NCI-H524 treated with DMSO at 0.1 percent for 48 hours (cell line): Measurements from ENCODE around the gene ONECUT3.

ENCODE experiments used
- DNase-seq: peaks from one replicate; lab custom pipeline; 2025; lab: John Stamatoyannopoulos, UW

ONECUT3 gene

GRCh38 chr19:1768248-1768647, 14.9 kb downstream of the ONECUT3 start:
- DNase-seq = no peak

- no peak for DNase-seq
Measured at GRCh38 chr19:1768918-1769644, 15.8 kb downstream of the ONECUT3 start.

DNA sequence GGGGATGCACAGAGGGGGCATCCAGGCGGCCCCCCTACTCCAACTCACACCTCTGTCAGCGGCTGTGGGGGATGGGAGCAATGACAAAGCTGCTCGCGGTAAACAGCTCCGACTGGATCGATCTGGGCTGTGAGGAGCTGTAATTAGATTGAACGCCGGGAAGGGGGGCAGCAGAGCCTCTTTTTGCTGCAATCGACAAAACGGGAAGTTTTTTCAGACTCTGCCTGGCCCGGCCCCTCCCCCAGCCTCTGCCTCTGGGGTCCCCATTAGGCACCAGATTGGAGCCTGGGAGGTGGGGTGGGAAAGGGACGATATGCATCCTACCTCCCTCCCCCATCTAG, 16.3 kb downstream of the ONECUT3 start:
- DNase-seq = no peak

DNA sequence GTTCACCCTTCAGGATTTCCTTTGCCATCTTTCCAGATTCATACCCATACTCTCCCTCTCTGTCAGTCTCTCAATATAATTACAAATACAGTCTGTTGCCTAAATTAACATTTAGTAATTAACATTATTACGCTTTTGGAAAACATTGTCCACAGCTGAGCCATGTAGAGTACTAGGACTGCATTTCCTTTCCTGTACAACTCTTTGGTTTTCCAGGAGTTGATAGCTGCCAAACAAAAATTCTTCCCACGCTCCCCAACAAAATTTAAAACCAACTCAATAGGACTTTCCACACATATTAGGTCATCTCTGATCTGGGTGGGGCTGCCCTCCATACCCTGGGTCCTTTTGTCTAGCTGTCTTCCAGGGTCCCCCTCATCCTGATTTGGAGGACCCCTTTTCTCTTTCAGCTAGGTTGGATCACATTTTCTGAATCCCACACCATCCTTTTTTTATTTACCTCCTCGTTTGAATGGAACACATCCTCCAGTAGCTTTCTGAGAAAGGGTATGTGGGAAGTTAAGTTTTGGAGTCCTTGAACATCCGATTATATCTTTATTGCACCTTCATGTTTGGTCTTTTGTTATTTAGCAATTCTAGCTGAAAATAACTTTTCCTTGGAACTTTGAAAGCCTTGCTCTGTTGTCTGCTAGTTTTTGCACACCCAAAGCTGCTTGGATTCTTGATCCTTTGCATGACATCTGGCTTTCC, 17.7 kb downstream of the ONECUT3 start:
- DNase-seq = no peak

- DNase-seq = no peak
Measured at GRCh38 chr19:1773184-1773583, 19.9 kb downstream of the ONECUT3 start.

- no peak for DNase-seq
Measured at GRCh38 chr19:1774989-1775772, 21.9 kb downstream of the ONECUT3 start.

DNA sequence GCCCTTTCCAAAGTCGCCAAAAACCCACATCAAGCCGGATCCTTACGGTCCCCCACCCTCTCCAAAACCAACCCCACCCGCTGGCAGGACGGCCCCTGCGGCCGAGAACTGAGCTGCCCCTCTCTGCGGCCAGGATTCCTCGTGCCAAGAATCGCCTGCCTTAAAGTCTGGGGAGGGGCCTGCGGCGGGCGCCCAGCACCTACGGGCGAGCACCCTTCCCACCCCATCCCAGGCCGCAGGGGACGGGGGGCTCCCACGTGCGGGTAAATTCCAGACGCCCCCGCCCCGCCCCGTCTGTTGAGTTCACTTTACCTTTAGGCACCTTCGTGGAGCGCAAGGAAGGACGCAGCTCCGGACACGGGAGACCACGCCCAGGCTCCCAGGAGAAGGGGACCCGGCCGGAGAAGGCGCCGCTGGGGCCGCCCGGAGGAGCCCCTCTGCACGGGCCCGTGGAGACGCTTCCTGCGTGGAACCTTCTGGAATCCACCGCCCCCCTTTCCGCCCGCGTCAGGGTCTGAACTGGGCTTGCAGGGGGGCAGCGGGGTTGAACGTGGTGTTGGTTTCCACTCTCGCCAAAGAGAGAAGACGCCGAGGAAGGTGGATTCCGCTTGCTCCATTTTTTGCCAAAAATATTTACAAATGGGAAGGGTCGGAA, 22.8 kb downstream of the ONECUT3 start:
- no peak for DNase-seq

DNA sequence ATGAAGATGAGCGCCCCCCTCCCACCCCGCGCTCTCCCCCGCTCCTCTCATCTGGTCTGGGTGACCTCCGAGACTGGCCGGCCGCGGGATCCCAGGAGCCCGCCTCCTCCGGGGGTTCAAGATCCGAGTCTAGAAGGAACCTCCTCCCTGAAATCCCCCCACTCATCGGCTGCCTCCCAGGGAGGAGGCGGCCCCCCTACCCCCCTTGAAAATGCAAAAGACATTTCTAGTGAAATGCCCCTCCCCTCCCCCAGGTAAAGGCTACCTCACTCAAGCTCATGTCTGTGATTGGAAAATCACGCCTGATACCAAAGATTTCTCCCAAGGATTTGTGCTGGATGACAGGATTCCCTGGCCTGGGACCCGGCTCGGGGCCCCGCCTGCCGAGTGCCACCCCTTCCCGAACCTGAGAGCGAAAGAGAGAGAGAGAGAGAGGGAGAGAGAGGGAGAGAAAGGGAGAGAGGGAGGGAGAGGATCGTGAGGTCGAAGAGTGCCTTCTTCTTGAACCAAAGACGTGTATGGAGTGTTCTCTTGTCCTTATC, 23.4 kb downstream of the ONECUT3 start:
- no peak for DNase-seq

DNA sequence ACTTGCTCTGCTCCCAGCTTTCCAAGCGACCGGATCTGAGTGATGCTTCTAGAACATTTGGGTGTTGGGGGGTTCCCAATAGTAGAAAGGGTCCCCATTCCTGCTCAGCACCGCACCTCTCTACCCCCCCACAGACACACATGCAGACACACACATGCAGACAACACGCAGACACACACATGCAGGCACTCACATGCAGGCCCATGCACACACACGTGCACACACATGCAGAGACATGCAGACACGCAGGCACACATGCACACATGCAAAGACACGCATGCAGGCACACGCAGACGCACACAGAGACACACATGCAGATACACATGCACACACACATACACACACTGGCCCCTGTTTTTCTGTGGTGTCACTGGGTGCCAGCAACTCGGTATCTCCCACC, 23.8 kb downstream of the ONECUT3 start:
- DNase-seq = no peak

DNA sequence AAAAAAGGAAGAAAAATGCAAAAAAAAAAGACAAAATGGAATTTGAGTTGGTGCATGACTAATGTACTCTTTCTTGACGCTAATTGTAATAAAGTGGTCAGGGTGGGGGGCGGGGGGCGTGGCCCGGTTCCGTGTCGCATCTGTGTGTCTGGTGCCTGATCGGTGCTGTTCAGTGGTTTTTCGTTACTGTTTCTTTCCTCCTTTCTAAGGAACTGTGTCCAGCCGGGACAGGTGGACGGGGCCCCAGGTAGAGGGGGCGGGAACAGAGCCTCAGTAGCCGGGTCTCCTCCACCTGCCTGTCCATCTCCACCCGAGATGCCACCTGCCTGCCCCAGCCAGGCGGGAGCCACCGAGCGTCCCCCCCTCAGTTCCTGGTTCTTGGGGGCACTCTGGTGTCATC, 26.3 kb downstream of the ONECUT3 start:
- DNase-seq = no peak

DNA sequence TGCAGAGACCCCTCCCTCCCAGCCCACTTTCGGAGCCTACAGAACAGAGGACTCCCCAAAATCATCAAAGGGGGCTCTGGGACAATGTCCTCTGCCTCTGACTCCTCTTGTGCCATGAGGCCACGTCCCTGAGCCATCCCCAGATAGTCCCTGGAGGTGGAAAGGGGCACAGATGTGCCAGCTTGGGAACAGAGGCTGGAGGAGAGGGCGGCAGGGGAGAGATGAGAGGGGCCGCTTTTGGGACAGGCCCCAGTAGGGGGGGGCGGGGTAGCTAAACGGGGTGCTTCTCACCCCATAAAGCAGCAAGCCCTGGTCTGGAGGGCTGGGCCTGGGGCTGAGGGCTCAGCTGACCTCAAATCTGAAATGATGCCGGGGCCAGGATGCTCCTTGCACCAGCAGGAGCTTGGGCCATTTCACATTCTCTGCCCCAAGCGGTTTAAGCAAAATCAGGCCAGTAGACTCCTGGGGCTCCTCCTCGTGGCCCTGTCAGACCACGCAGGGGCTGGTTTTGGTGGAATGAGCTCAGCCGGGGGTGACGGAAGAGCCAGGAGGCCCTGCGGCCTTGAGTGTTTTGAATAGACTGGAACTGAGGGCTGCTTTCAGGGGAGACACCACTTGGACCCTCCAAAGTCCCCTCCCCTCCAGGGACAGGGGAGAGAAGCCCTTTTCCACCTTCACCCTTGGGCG, 27.1 kb downstream of the ONECUT3 start:
- no peak for DNase-seq

DNA sequence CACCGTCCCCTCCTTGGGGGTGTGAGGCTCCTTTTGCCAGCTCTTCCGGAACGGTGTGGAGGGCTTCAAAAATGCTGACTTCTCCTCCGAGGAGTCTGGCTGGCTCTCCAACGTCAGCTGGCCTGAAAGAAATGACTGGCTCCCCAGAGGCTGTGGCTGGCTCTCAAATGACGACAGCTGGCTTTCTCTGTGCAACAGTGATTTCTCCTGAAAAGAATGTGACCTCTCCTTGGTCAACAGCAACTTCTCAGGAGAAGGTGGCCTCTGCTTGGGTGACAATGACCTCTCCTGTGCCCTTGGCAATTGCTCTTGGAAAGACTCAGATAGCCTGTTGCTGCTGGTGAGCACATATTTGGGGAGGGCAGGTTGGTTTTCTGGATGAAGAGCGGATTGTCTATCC, 29.2 kb downstream of the ONECUT3 start:
- no peak for DNase-seq

GRCh38 chr19:1783354-1783753, 30.0 kb downstream of the ONECUT3 start:
- no peak for DNase-seq

GRCh38 chr19:1783874-1784273, 30.6 kb downstream of the ONECUT3 start:
- DNase-seq = no peak

DNA sequence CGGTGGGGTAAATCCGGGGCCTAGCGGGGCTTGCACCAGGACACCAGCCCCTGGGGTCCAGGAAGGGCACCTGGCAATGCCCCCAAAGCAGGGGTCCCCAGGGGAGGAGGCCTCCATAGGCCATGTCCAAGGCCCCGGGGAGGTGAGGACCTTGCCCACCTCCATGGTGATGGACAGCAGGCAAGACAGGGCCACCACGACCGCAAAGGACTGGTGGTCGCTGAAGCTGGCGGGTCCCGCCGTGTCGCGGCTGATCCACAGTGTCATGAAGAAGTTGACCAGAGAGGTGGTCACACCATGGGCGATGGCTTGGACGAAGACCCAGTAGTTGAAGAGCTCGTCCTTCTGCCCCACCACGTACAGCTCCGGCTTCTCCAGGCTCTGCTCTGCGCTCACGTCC, 32.0 kb downstream of the ONECUT3 start:
- DNase-seq = no peak

GRCh38 chr19:1786668-1787067, 33.4 kb downstream of the ONECUT3 start:
- no peak for DNase-seq

- no peak for DNase-seq
Measured at GRCh38 chr19:1787116-1787515, 33.8 kb downstream of the ONECUT3 start.

- DNase-seq = no peak
Measured at GRCh38 chr19:1789261-1790041, 36.1 kb downstream of the ONECUT3 start.

GRCh38 chr19:1790054-1790792, 36.9 kb downstream of the ONECUT3 start:
- DNase-seq = no peak

- no peak for DNase-seq
Measured at GRCh38 chr19:1791879-1792278, 38.6 kb downstream of the ONECUT3 start.
